ENCODE measurements around the gene DGCR6.
"Not testable (repeated sequence)": the region's sequence is repeated elsewhere in the genome, so short reads cannot be mapped to it uniquely, and the experiment has no call there.

DGCR6 gene

DNA sequence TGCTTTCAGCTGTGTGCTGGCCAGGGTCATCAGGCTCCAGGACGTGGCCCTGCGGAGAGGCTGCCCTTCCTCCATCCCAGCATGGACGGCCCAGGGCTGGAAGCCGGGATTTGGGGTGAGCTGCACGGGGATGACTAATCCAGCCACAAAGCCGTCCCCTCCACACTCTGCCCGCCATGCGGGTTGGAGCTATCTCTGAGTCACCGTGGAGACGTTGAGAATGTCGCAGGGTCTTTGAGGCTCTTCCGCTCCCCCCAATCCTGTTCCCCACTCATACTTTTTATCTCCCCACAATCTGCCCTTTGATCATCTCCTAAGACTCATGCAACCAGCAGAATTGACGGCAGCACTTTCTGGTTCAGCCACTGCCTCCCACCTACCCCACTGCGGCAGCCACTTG, 52.6 kb downstream of the DGCR6 start:
- not testable (repeated sequence) for H3K27ac ChIP-seq; H3K9me3 ChIP-seq; H3K27me3 ChIP-seq; H3K4me3 ChIP-seq (ENCODE audit: low read depth in 1 of 2, low read length in 1 of 2); H3K36me3 ChIP-seq; H3K4me1 ChIP-seq (ENCODE audit: control insufficient read depth in 1 of 2, insufficient read depth in 1 of 2, low read depth in 1 of 2, low read length in 1 of 2)

GRCh38 chr22:18959266-18959665, 53.1 kb downstream of the DGCR6 start:
- not testable (repeated sequence) for H3K36me3 ChIP-seq, H3K9me3 ChIP-seq, H3K27ac ChIP-seq

GRCh38 chr22:18959741-18960140, 53.6 kb downstream of the DGCR6 start:
- H3K36me3 ChIP-seq; H3K4me1 ChIP-seq (ENCODE audit: control insufficient read depth in 1 of 2, insufficient read depth in 1 of 2, low read depth in 1 of 2, low read length in 1 of 2): not testable (repeated sequence)

More at GRCh38 chr22:18959266-18959665, 53.1 kb downstream of the DGCR6 start:
- not testable (repeated sequence) for H3K4me3 ChIP-seq (ENCODE audit: low read depth in 1 of 2, low read length in 1 of 2); H3K27me3 ChIP-seq; H3K4me1 ChIP-seq (ENCODE audit: control insufficient read depth in 1 of 2, insufficient read depth in 1 of 2, low read depth in 1 of 2, low read length in 1 of 2)

DNA sequence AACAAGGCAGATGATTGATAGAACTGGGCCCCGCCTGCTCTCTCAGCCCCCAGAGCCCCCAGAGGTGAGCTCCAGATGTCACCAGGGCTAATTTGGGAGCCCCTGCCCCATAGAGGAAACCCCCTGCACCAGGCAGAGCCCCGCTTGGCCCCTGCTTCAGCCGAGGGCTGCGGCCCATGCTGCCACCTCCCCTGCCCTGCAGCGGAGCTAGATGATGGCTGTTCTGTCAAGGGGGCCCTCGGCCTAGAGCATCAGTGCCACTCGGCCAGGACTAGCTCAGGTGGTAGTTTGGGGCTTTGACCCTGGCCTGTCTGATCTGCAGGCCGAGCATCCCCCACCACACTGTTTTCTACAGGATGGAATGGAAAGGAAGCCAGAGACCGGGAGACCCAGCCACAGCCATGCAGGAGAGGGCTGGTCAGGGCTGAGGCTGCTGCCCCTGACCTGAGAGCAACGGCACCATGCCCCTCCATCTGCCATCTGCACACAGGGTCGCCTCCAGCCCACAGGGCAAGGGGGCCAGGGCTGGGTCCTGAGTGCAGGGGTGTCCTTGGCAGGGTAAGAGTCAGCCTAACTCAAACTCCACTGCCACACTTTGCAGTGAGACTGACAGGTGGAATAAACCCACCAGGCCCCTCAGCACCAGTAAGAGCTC, 54.2 kb downstream of the DGCR6 start:
- not testable (repeated sequence) for H3K27me3 ChIP-seq; H3K27ac ChIP-seq; H3K4me3 ChIP-seq (ENCODE audit: low read depth in 1 of 2, low read length in 1 of 2); H3K4me1 ChIP-seq (ENCODE audit: control insufficient read depth in 1 of 2, insufficient read depth in 1 of 2, low read depth in 1 of 2, low read length in 1 of 2); H3K36me3 ChIP-seq; H3K9me3 ChIP-seq

More at GRCh38 chr22:18959741-18960140, 53.6 kb downstream of the DGCR6 start:
- not testable (repeated sequence) for H3K4me3 ChIP-seq (ENCODE audit: low read depth in 1 of 2, low read length in 1 of 2); H3K27me3 ChIP-seq; H3K9me3 ChIP-seq; H3K27ac ChIP-seq

GRCh38 chr22:18961201-18961600, 55.1 kb downstream of the DGCR6 start:
- H3K36me3 ChIP-seq; H3K4me3 ChIP-seq (ENCODE audit: low read depth in 1 of 2, low read length in 1 of 2); H3K4me1 ChIP-seq (ENCODE audit: control insufficient read depth in 1 of 2, insufficient read depth in 1 of 2, low read depth in 1 of 2, low read length in 1 of 2); H3K9me3 ChIP-seq; H3K27ac ChIP-seq; H3K27me3 ChIP-seq: not testable (repeated sequence)

All from neutrophil (primary cell).